ENCODE results near the gene MSX2. TPM values are rescaled to one million over a fixed set of nuclear protein-coding genes. Genes with fewer than 3 reads are reported as not detected.

The MSX2 gene
- polyA plus RNA-seq (2013, experiment 1 of 2): 3.1 TPM
- 3.2 TPM for polyA plus RNA-seq (2013, experiment 2 of 2)

DNA sequence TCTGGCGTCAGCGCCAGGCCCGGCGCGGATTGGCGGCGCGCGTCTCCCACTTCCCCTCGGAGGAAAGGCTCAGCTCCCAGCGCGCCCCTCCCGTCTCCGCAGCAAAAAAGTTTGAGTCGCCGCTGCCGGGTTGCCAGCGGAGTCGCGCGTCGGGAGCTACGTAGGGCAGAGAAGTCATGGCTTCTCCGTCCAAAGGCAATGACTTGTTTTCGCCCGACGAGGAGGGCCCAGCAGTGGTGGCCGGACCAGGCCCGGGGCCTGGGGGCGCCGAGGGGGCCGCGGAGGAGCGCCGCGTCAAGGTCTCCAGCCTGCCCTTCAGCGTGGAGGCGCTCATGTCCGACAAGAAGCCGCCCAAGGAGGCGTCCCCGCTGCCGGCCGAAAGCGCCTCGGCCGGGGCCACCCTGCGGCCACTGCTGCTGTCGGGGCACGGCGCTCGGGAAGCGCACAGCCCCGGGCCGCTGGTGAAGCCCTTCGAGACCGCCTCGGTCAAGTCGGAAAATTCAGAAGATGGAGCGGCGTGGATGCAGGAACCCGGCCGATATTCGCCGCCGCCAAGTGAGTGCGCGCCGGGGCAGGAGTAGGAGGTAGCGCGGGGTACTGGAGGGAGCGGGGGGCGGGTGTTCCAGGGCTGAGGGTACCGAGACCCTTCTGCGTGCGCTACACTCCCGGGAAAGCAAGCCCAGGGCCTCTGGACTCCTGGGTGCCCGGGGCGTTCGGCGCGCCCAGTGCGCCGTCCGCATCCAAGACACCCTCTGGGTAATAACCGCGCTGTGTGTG lies at the start of gene MSX2:
TSS of gene MSX2 (plus strand) at position 99 of the 777 bp plus-strand sequence. CDS start at position 177, 78 bp downstream.
- Histone ChIP-seq H4K91ac (ENCODE audit: low read length) (peak within 1 kb of the TSS; percentile 29), H2BK5ac (ENCODE audit: low read depth, low read length, poor library complexity, severe bottlenecking) (no peak within 1 kb of the TSS), H2AK5ac (ENCODE audit: low read length, severe bottlenecking) (no peak within 1 kb of the TSS), H3K9me3 (ENCODE audit: control insufficient read depth, low read length) (no peaks in the 10 kb centered on the region), H2BK12ac (ENCODE audit: low read length in 2 of 2) (no peak within 1 kb of the TSS), H3K27me3 (ENCODE audit: control insufficient read depth in 1 of 2, insufficient read depth in 1 of 2, low read length in 2 of 2) (peaks cover 58 to 76% of the 10 kb centered on the region in 2 experiments), H2BK15ac (ENCODE audit: low read depth, poor library complexity, severe bottlenecking) (peak within 1 kb of the TSS; percentile 64), H3K36me3 (ENCODE audit: control insufficient read depth in 1 of 2, insufficient read depth in 2 of 2, low read depth in 1 of 2, low read length in 2 of 2) (peaks cover 0 to 6% of the 10 kb centered on the region in 2 experiments), H3K4me1 (ENCODE audit: control insufficient read depth, insufficient read depth, low read depth, low read length) (peaks cover 15% of the 10 kb centered on the region), H3K4ac (ENCODE audit: low read depth in 1 of 2, low read length in 2 of 2) (no peak within 1 kb of the TSS), H2BK120ac (ENCODE audit: low read depth, low read length) (peak within 1 kb of the TSS; percentile 67), H2AFZ (ENCODE audit: low read depth, low read length) (peak within 1 kb of the TSS; percentile 58), H3K4me3 (ENCODE audit: insufficient read depth in 1 of 2, low read depth in 1 of 2, low read length in 2 of 2) (peak within 1 kb of the TSS; percentile 37 to 89), H3K18ac (ENCODE audit: low read depth in 1 of 2, low read length in 2 of 2) (peak within 1 kb of the TSS; percentile 72 to 74), H4K8ac (ENCODE audit: low read length) (peak within 1 kb of the TSS; percentile 57), H3K79me1 (replicated peaks; ENCODE audit: low read length, poor library complexity, severe bottlenecking) (no peaks in the 10 kb centered on the region), H3K27ac (ENCODE audit: low read length, poor library complexity, severe bottlenecking) (no peak within 1 kb of the TSS), H3K9ac (ENCODE audit: low read length) (peak within 1 kb of the TSS; percentile 79), H3K14ac (ENCODE audit: low read length in 2 of 2) (peak within 1 kb of the TSS in 1 of 2 experiments; percentile 55), H3K4me2 (ENCODE audit: low read length, poor library complexity, severe bottlenecking) (peak within 1 kb of the TSS; percentile 61), H3K23ac (ENCODE audit: low read length in 2 of 2) (peak within 1 kb of the TSS in 1 of 2 experiments; percentile 77)
- under 1% methylated on average over 86 of the region's 87 CpGs for WGBS
- peak; percentile 90 for DNase-seq

DNA sequence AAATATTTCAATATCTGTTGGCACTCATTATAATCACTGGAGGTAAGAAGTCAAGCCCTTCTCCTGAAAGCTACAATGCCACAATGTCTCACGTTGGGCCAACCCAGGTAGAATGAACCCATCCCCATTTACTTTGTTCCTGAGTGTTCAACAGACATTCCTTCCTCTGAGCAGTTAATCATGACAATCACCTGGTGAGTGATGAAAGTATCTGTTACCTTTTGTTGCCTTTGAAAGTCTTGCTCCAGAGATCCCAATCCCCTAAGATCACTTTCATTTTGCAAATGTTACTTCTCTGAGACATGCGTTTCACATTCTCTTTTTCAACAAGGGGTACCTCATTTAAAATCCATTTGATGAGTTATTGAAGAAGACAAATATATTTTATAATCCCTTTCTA lies 49.3 kb upstream of the MSX2 start:
- Histone ChIP-seq H3K9me3 (ENCODE audit: control insufficient read depth, low read length) (no peaks in the 10 kb centered on the region), H3K18ac (ENCODE audit: low read depth in 1 of 2, low read length in 2 of 2) (no peak overlapping the region), H3K27ac (ENCODE audit: low read length, poor library complexity, severe bottlenecking) (no peak overlapping the region), H3K4me2 (ENCODE audit: low read length, poor library complexity, severe bottlenecking) (no peak overlapping the region), H2AK5ac (ENCODE audit: low read length, severe bottlenecking) (no peak overlapping the region), H3K23ac (ENCODE audit: low read length in 2 of 2) (no peak overlapping the region), H2BK120ac (ENCODE audit: low read depth, low read length) (no peak overlapping the region), H2BK5ac (ENCODE audit: low read depth, low read length, poor library complexity, severe bottlenecking) (no peak overlapping the region), H3K27me3 (ENCODE audit: control insufficient read depth in 1 of 2, insufficient read depth in 1 of 2, low read length in 2 of 2) (no peaks in the 10 kb centered on the region), H3K79me1 (replicated peaks; ENCODE audit: low read length, poor library complexity, severe bottlenecking) (no peaks in the 10 kb centered on the region), H3K36me3 (ENCODE audit: control insufficient read depth in 1 of 2, insufficient read depth in 2 of 2, low read depth in 1 of 2, low read length in 2 of 2) (no peaks in the 10 kb centered on the region), H3K4me1 (ENCODE audit: control insufficient read depth, insufficient read depth, low read depth, low read length) (no peaks in the 10 kb centered on the region), H3K4me3 (ENCODE audit: insufficient read depth in 1 of 2, low read depth in 1 of 2, low read length in 2 of 2) (no peak overlapping the region), H4K91ac (ENCODE audit: low read length) (no peak overlapping the region), H3K14ac (ENCODE audit: low read length in 2 of 2) (no peak overlapping the region), H3K4ac (ENCODE audit: low read depth in 1 of 2, low read length in 2 of 2) (no peak overlapping the region), H4K8ac (ENCODE audit: low read length) (no peak overlapping the region), H2BK15ac (ENCODE audit: low read depth, poor library complexity, severe bottlenecking) (no peak overlapping the region), H3K9ac (ENCODE audit: low read length) (no peak overlapping the region), H2AFZ (ENCODE audit: low read depth, low read length) (no peak overlapping the region), H2BK12ac (ENCODE audit: low read length in 2 of 2) (no peak overlapping the region)
- WGBS: no CpG with 5 or more reads among the region's 2 CpGs
- DNase-seq: no peak

DNA sequence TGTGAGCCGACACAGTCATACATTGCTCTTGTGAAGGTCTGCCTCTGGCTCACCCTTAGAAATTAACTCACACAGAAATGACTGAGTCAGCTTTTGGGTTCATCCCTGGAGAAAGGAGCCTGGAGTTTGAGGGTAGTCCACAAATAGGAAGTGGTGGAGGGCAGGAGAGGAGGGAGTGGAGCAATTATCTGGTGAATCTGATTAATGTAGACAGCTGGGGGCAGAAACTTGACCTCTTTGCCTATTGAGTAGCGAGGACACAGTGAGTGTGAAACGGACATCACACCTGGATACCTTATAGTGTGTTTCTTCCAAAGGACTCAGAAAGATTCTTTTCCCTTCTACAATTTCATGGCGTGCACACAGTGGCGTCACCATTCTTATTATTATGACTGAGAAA lies 48.5 kb upstream of the MSX2 start:
- no peak overlapping the region for H3K23ac ChIP-seq (ENCODE audit: low read length in 2 of 2)
- DNase-seq: no peak
- 78% methylated on average over 5 of the region's 5 CpGs for WGBS
- H3K9me3 ChIP-seq (ENCODE audit: control insufficient read depth, low read length): peaks cover 2% of the 10 kb centered on the region
- no peaks in the 10 kb centered on the region for H3K4me1 ChIP-seq (ENCODE audit: control insufficient read depth, insufficient read depth, low read depth, low read length)
- H3K79me1 ChIP-seq (replicated peaks; ENCODE audit: low read length, poor library complexity, severe bottlenecking): no peaks in the 10 kb centered on the region
- no peak overlapping the region for H3K4me2 ChIP-seq (ENCODE audit: low read length, poor library complexity, severe bottlenecking)
- no peak overlapping the region for H3K18ac ChIP-seq (ENCODE audit: low read depth in 1 of 2, low read length in 2 of 2)
- no peaks in the 10 kb centered on the region for H3K36me3 ChIP-seq (ENCODE audit: control insufficient read depth in 1 of 2, insufficient read depth in 2 of 2, low read depth in 1 of 2, low read length in 2 of 2)
- H2BK120ac ChIP-seq (ENCODE audit: low read depth, low read length): no peak overlapping the region
- no peak overlapping the region for H2BK15ac ChIP-seq (ENCODE audit: low read depth, poor library complexity, severe bottlenecking)
- H3K9ac ChIP-seq (ENCODE audit: low read length): no peak overlapping the region
- no peak overlapping the region for H3K4me3 ChIP-seq (ENCODE audit: insufficient read depth in 1 of 2, low read depth in 1 of 2, low read length in 2 of 2)
- H4K91ac ChIP-seq (ENCODE audit: low read length): no peak overlapping the region
- H2AFZ ChIP-seq (ENCODE audit: low read depth, low read length): no peak overlapping the region
- no peak overlapping the region for H2BK12ac ChIP-seq (ENCODE audit: low read length in 2 of 2)
- no peaks in the 10 kb centered on the region for H3K27me3 ChIP-seq (ENCODE audit: control insufficient read depth in 1 of 2, insufficient read depth in 1 of 2, low read length in 2 of 2)
- H2AK5ac ChIP-seq (ENCODE audit: low read length, severe bottlenecking): no peak overlapping the region
- H3K27ac ChIP-seq (ENCODE audit: low read length, poor library complexity, severe bottlenecking): no peak overlapping the region
- no peak overlapping the region for H3K4ac ChIP-seq (ENCODE audit: low read depth in 1 of 2, low read length in 2 of 2)
- no peak overlapping the region for H3K14ac ChIP-seq (ENCODE audit: low read length in 2 of 2)
- no peak overlapping the region for H2BK5ac ChIP-seq (ENCODE audit: low read depth, low read length, poor library complexity, severe bottlenecking)
- no peak overlapping the region for H4K8ac ChIP-seq (ENCODE audit: low read length)

DNA sequence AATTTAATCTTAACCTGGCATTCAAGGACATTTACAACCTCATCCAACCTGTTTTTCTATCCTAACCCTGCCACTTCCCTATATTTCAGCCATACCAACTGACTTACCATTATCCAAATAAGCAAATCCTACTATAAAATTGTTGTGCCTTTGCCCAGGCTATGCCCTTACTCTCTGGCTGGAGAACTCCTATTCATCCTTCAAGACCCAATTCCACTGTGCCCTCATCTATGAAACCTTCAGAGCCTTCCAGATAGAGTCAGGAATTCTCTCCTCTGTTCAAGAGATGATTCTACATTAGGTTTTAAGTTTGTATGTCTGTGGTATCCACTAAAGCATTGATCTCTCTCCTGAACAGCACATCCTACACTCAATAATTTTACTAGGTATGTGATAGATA lies 46.3 kb upstream of the MSX2 start:
- no peak overlapping the region for H3K27ac ChIP-seq (ENCODE audit: low read length, poor library complexity, severe bottlenecking)
- no peak overlapping the region for H4K91ac ChIP-seq (ENCODE audit: low read length)
- no peak overlapping the region for H2BK5ac ChIP-seq (ENCODE audit: low read depth, low read length, poor library complexity, severe bottlenecking)
- no peak overlapping the region for H3K14ac ChIP-seq (ENCODE audit: low read length in 2 of 2)
- H3K36me3 ChIP-seq (ENCODE audit: control insufficient read depth in 1 of 2, insufficient read depth in 2 of 2, low read depth in 1 of 2, low read length in 2 of 2): no peaks in the 10 kb centered on the region
- H3K9me3 ChIP-seq (ENCODE audit: control insufficient read depth, low read length): peaks cover 7% of the 10 kb centered on the region
- H3K4me3 ChIP-seq (ENCODE audit: insufficient read depth in 1 of 2, low read depth in 1 of 2, low read length in 2 of 2): no peak overlapping the region
- no peak overlapping the region for H2AK5ac ChIP-seq (ENCODE audit: low read length, severe bottlenecking)
- no peak overlapping the region for H2AFZ ChIP-seq (ENCODE audit: low read depth, low read length)
- no peak overlapping the region for H4K8ac ChIP-seq (ENCODE audit: low read length)
- H3K4ac ChIP-seq (ENCODE audit: low read depth in 1 of 2, low read length in 2 of 2): no peak overlapping the region
- no peak overlapping the region for H3K18ac ChIP-seq (ENCODE audit: low read depth in 1 of 2, low read length in 2 of 2)
- no peak overlapping the region for H2BK12ac ChIP-seq (ENCODE audit: low read length in 2 of 2)
- H2BK15ac ChIP-seq (ENCODE audit: low read depth, poor library complexity, severe bottlenecking): no peak overlapping the region
- H3K4me1 ChIP-seq (ENCODE audit: control insufficient read depth, insufficient read depth, low read depth, low read length): no peaks in the 10 kb centered on the region
- no peak overlapping the region for H3K23ac ChIP-seq (ENCODE audit: low read length in 2 of 2)
- DNase-seq: no peak
- H3K4me2 ChIP-seq (ENCODE audit: low read length, poor library complexity, severe bottlenecking): no peak overlapping the region
- H3K27me3 ChIP-seq (ENCODE audit: control insufficient read depth in 1 of 2, insufficient read depth in 1 of 2, low read length in 2 of 2): no peaks in the 10 kb centered on the region
- no peak overlapping the region for H3K9ac ChIP-seq (ENCODE audit: low read length)
- no peak overlapping the region for H2BK120ac ChIP-seq (ENCODE audit: low read depth, low read length)
- no peaks in the 10 kb centered on the region for H3K79me1 ChIP-seq (replicated peaks; ENCODE audit: low read length, poor library complexity, severe bottlenecking)

Data from mesenchymal stem cell (in vitro differentiated cells and primary cell).